OCI-LY3 (cell line): ENCODE data around the gene ZYG11B.
"Not testable (repeated sequence)": the region's sequence is repeated elsewhere in the genome, so short reads cannot be mapped to it uniquely, and the experiment has no call there.

Experiments used
- H2AFZ ChIP-seq: fragments of 200-600, 300-600 bp; shearing (Covaris generic); 2 replicates; pipeline ENCODE4 v1.6.0; 2014; ENCODE audit warnings: antibody characterized with exemption, low read depth, low read length
- H3K27ac ChIP-seq: fragments of 200-600, 300-600 bp; sonication (generic); 2 replicates; pipeline ENCODE4 v1.5.1; 2014; ENCODE audit warnings: mild to moderate bottlenecking, low read length, moderate library complexity, mixed read lengths
- H3K27me3 ChIP-seq: fragments of 200-600, 300-600 bp; sonication (generic); 2 replicates; pipeline ENCODE4 v1.6.1; 2014; ENCODE audit warnings: low read depth, low read length, mixed read lengths
- H3K36me3 ChIP-seq: fragments of 200-600, 300-600 bp; sonication (generic); replicated peaks from 2 replicates; pipeline ENCODE3; 2014; ENCODE audit warnings: low read depth, low read length, mixed read lengths
- H3K4me1 ChIP-seq: fragments of 300-600, 200-600 bp; sonication (generic); 2 replicates; pipeline ENCODE4 v1.6.1; 2014; ENCODE audit warnings: low read length, mixed read lengths
- H3K4me2 ChIP-seq: fragments of 200-600, 300-600 bp; sonication (generic); 2 replicates; pipeline ENCODE4 v1.6.1; 2014; ENCODE audit warnings: low read length, mixed read lengths
- H3K4me3 ChIP-seq: fragments of 300-600, 200-600 bp; sonication (generic); 2 replicates; pipeline ENCODE4 v1.5.1; 2014; ENCODE audit warnings: antibody characterized with exemption, mild to moderate bottlenecking, low read length, moderate library complexity
- H3K79me2 ChIP-seq: fragments of 300-600, 200-600 bp; shearing (Covaris generic); 2 replicates; pipeline ENCODE4 v1.6.1; 2014; ENCODE audit warnings: mild to moderate bottlenecking, low read length, mixed read lengths
- H3K9ac ChIP-seq: fragments of 300-600, 200-600 bp; shearing (Covaris generic); 2 replicates; pipeline ENCODE4 v1.6.0; 2014; ENCODE audit warnings: mild to moderate bottlenecking, low read length, moderate library complexity
- H3K9me3 ChIP-seq: fragments of 200-600, 300-600 bp; shearing (Covaris generic); 2 replicates; pipeline ENCODE4 v1.6.1; 2014; ENCODE audit warnings: low read length, mixed read lengths; ENCODE audit not compliant: insufficient read depth
- H4K20me1 ChIP-seq: fragments of 200-600, 300-600 bp; sonication (generic); 2 replicates; pipeline ENCODE4 v1.6.1; 2016; ENCODE audit warnings: low read length, mixed read lengths; ENCODE audit not compliant: insufficient read depth
- EZH2phosphoT487 ChIP-seq: fragments of 200-600 bp; shearing (Covaris generic); IDR thresholded peaks from 2 replicates; pipeline ENCODE4 v1.6.1; 2018; ENCODE audit warnings: antibody characterized with exemption, mixed run types, low read depth
- TF ChIP-seq, protein P1 (sequence below): fragments of 200-600, 300-600 bp; sonication (generic); IDR thresholded peaks from 2 replicates; pipeline ENCODE4 v1.5.1; 2014; ENCODE audit warnings: antibody characterized with exemption, low read length, low read depth

The ZYG11B gene

GRCh38 chr1:52713590-52713989 is 12.7 kb upstream of the ZYG11B start:
- Histone ChIP-seq H3K9ac (no peak overlapping the region), H3K27ac (no peak overlapping the region), H4K20me1 (no peaks in the 10 kb centered on the region), H3K27me3 (no peaks in the 10 kb centered on the region), H3K36me3 (no peaks in the 10 kb centered on the region), H3K4me1 (no peaks in the 10 kb centered on the region), H3K4me2 (no peak overlapping the region), H3K9me3 (no peaks in the 10 kb centered on the region), H2AFZ (no peak overlapping the region), H3K79me2 (no peaks in the 10 kb centered on the region), H3K4me3 (no peak overlapping the region)
- TF ChIP-seq EZH2phosphoT487, result no peak
- TF ChIP-seq, protein P1, sequence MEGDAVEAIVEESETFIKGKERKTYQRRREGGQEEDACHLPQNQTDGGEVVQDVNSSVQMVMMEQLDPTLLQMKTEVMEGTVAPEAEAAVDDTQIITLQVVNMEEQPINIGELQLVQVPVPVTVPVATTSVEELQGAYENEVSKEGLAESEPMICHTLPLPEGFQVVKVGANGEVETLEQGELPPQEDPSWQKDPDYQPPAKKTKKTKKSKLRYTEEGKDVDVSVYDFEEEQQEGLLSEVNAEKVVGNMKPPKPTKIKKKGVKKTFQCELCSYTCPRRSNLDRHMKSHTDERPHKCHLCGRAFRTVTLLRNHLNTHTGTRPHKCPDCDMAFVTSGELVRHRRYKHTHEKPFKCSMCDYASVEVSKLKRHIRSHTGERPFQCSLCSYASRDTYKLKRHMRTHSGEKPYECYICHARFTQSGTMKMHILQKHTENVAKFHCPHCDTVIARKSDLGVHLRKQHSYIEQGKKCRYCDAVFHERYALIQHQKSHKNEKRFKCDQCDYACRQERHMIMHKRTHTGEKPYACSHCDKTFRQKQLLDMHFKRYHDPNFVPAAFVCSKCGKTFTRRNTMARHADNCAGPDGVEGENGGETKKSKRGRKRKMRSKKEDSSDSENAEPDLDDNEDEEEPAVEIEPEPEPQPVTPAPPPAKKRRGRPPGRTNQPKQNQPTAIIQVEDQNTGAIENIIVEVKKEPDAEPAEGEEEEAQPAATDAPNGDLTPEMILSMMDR, result no peak

DNA sequence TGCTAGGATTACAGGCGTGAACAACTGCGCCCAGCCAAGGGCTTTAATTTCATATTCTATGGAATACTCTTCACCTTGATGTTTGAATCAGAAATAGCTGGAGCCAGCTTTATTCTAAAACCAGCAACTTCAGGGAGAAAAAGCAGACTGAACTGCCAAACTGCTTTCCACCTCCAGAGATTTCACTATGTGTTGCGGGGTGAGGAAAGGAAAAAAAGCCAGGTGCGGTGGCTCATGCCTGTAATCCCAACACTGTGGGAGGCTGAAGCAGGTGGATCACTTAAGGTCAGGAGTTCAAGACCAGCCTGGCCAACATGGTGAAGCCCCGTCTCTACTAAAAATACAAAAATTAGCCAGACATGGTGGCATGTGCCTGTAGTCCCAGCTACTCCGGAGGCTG is 11.0 kb upstream of the ZYG11B start:
- H3K9ac ChIP-seq, H3K4me2 ChIP-seq: not testable (repeated sequence)

GRCh38 chr1:52723260-52723659 is 3.0 kb upstream of the ZYG11B start:
- H3K9ac ChIP-seq, result no peak overlapping the region
- H3K27me3 ChIP-seq, result no peaks in the 10 kb centered on the region
- H4K20me1 ChIP-seq, result no peaks in the 10 kb centered on the region
- no peak overlapping the region for H2AFZ ChIP-seq
- H3K36me3 ChIP-seq, result no peaks in the 10 kb centered on the region
- no peaks in the 10 kb centered on the region for H3K9me3 ChIP-seq
- H3K4me1 ChIP-seq, result peaks cover 7% of the 10 kb centered on the region; the same call in 1 of the 2 replicates
- H3K4me2 ChIP-seq, result no peak overlapping the region
- peaks cover 18% of the 10 kb centered on the region for H3K79me2 ChIP-seq
- no peak overlapping the region for H3K27ac ChIP-seq
- no peak overlapping the region for H3K4me3 ChIP-seq
- no peak for TF ChIP-seq EZH2phosphoT487
- TF ChIP-seq, protein P1, result no peak

More for the DNA sequence above, 11.0 kb upstream of the ZYG11B start:
- not testable (repeated sequence) for H2AFZ ChIP-seq, H3K79me2 ChIP-seq, H3K4me1 ChIP-seq, H3K27ac ChIP-seq, H3K36me3 ChIP-seq, H4K20me1 ChIP-seq, H3K27me3 ChIP-seq, H3K4me3 ChIP-seq, H3K9me3 ChIP-seq

DNA sequence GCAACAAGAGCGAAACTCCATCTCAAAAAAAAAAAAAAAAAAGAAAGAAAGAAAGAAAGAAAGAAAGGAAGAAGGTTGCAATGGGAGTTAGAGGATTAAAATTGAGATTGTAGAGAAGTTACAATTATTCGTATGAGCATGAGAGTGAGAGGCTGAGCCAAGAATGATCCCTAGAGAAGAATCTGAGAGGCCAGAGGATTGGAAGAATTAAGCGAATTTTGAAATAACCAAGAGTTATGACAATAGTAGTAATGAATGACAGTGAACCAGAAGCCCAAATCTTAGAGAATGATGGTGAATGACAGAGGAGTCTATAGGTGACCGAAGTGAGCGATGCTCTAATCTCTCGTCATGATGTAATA is 369 bp upstream of the ZYG11B start:
- no peak for TF ChIP-seq EZH2phosphoT487
- TF ChIP-seq, protein P1, result no peak
- no peak overlapping the region for H3K27ac ChIP-seq
- no peaks in the 10 kb centered on the region for H3K36me3 ChIP-seq
- peak overlapping the region; percentile 98 for H2AFZ ChIP-seq
- peaks cover 20% of the 10 kb centered on the region for H3K79me2 ChIP-seq
- H3K9ac ChIP-seq, result peak overlapping the region; percentile 58
- no peaks in the 10 kb centered on the region for H3K9me3 ChIP-seq
- H3K4me3 ChIP-seq, result peak overlapping the region; percentile 98
- H3K27me3 ChIP-seq, result no peaks in the 10 kb centered on the region
- peak overlapping the region; percentile 71 for H3K4me2 ChIP-seq
- peaks cover 7% of the 10 kb centered on the region; the same call in 1 of the 2 replicates for H3K4me1 ChIP-seq
- H4K20me1 ChIP-seq, result no peaks in the 10 kb centered on the region
